B cell (primary cell): Measurements from ENCODE around the gene P4HA1. TPM values are rescaled to one million over a fixed set of nuclear protein-coding genes. Genes with fewer than 3 reads are reported as not detected.

Source experiments
- ATAC-seq: fragments of 200-7000 bp; cut with Tn5 transposase; one replicate; pipeline ENCODE4 v1.10.0; 2021; ENCODE audit warnings: low read depth, mild to moderate bottlenecking, moderate number of reproducible peaks, moderate library complexity
- CTCF ChIA-PET: fragments of 350-600 bp; sonication (Branson Sonifier 250); formaldehyde crosslinking; loops from one replicate; lab custom pipeline; 2021; ENCODE audit warnings: antibody characterized with exemption, inconsistent platforms; lab: Charles Lee
- POLR2A ChIA-PET: fragments of 350-600 bp; sonication (Branson Sonifier 250); formaldehyde crosslinking; loops from one replicate; lab custom pipeline; 2021; ENCODE audit warnings: antibody characterized with exemption; lab: Charles Lee
- DNase-seq: peaks from one replicate; pipeline ENCODE4 v3.0.0; 2013
- H2AFZ ChIP-seq: 2 replicates; pipeline ENCODE4 v1.6.1; 2012; ENCODE audit warnings: mild to moderate bottlenecking, low read depth, low read length; ENCODE audit not compliant: insufficient read depth, poor library complexity, severe bottlenecking
- H3K27ac ChIP-seq, 2 donors: 1 replicate in 1 of 2; 2 replicates in 1 of 2; pipeline ENCODE4 v1.5.1; 2012 to 2013; ENCODE audit warnings: low read length in 2 of 2, mild to moderate bottlenecking in 2 of 2, moderate library complexity in 1 of 2
- H3K27me3 ChIP-seq, 4 experiments: fragments of 200-600 bp in 1 of 4; sonication (generic) in 1 of 4; replicated peaks in 1 of 4; 1 replicate in 2 of 4; 2 replicates in 2 of 4; pipeline versions ENCODE4 v1.6.1 to v1.7.0; 2013 to 2016; ENCODE audit warnings: low read length in 3 of 4, mild to moderate bottlenecking in 2 of 4, mixed read lengths in 1 of 4, moderate library complexity in 1 of 4; ENCODE audit not compliant: insufficient read depth in 4 of 4, control insufficient read depth in 3 of 4; ENCODE audit errors: control extremely low read depth in 1 of 4
- H3K36me3 ChIP-seq, 2 experiments: replicated peaks in 1 of 2; 1 replicate in 1 of 2; 2 replicates in 1 of 2; pipeline versions ENCODE4 v1.6.1 to v1.7.1; 2013; ENCODE audit warnings: low read length in 1 of 2; ENCODE audit not compliant: insufficient read depth in 2 of 2, control insufficient read depth in 1 of 2; ENCODE audit errors: control extremely low read depth in 1 of 2, extremely low read depth in 1 of 2
- H3K4me1 ChIP-seq, 2 donors: fragments of 200-600 bp in 1 of 2; sonication (generic) in 1 of 2; 1 replicate in 1 of 2; 2 replicates in 1 of 2; pipeline versions ENCODE4 v1.5.1 to v1.6.1; 2013 to 2017; ENCODE audit warnings: low read length in 2 of 2; ENCODE audit not compliant: control insufficient read depth in 2 of 2, insufficient read depth in 2 of 2
- H3K4me2 ChIP-seq: replicated peaks from 2 replicates; pipeline ENCODE3; 2012; ENCODE audit warnings: mild to moderate bottlenecking, low read depth, low read length; ENCODE audit not compliant: poor library complexity, severe bottlenecking
- H3K4me3 ChIP-seq, 5 experiments: fragments of 200-600 bp in 1 of 5; sonication (generic) in 1 of 5; 1 replicate in 3 of 5; 2 replicates in 2 of 5; pipeline versions ENCODE4 v1.5.1 to v1.7.0; 2011 to 2016; ENCODE audit warnings: low read length in 4 of 5, mild to moderate bottlenecking in 4 of 5, low read depth in 2 of 5, control low read depth in 1 of 5, moderate library complexity in 1 of 5; ENCODE audit not compliant: insufficient read depth in 1 of 5; ENCODE audit errors: control extremely low read depth in 1 of 5, extremely low read depth in 1 of 5
- H3K79me2 ChIP-seq: fragments of 200-600 bp; sonication (generic); one replicate; pipeline ENCODE4 v1.6.0; 2016; ENCODE audit warnings: low read length; ENCODE audit not compliant: control insufficient read depth, insufficient read depth
- H3K9ac ChIP-seq: fragments of 200-600 bp; sonication (generic); 2 replicates; pipeline ENCODE4 v1.6.1; 2017; ENCODE audit warnings: mild to moderate bottlenecking, low read length, moderate library complexity
- H3K9me3 ChIP-seq, 3 donors: one replicate each; pipeline versions ENCODE4 v1.6.1 to v1.7.1; 2013; ENCODE audit warnings: low read length in 2 of 3; ENCODE audit not compliant: control insufficient read depth in 2 of 3, insufficient read depth in 1 of 3; ENCODE audit errors: control extremely low read depth in 1 of 3
- H4K20me1 ChIP-seq: 2 replicates; pipeline ENCODE4 v1.6.0; 2012; ENCODE audit warnings: mild to moderate bottlenecking, low read length; ENCODE audit not compliant: insufficient read depth, control insufficient read depth, poor library complexity, severe bottlenecking
- H3K27ac Mint-ChIP-seq: one replicate; pipeline ENCODE4 v1.8.0; 2021; ENCODE audit warnings: mixed read lengths
- H3K27me3 Mint-ChIP-seq: one replicate; pipeline ENCODE4 v1.8.0; 2021; ENCODE audit warnings: mixed read lengths
- H3K4me1 Mint-ChIP-seq: one replicate; pipeline ENCODE4 v1.8.0; 2021; ENCODE audit warnings: mixed read lengths
- H3K4me3 Mint-ChIP-seq: one replicate; pipeline ENCODE4 v1.8.0; 2021; ENCODE audit warnings: mixed read lengths
- H3K9me3 Mint-ChIP-seq: one replicate; pipeline ENCODE4 v1.8.0; 2022; ENCODE audit warnings: mixed read lengths; ENCODE audit not compliant: insufficient read depth
- CTCF ChIP-seq: fragments of 200-600 bp; IDR thresholded peaks from one replicate; pipeline ENCODE4 v1.8.0; 2022; ENCODE audit warnings: antibody characterized with exemption, mild to moderate bottlenecking
- EZH2 ChIP-seq: IDR thresholded peaks from 2 replicates; pipeline ENCODE4 v1.6.1; 2012; ENCODE audit warnings: borderline replicate concordance, low read depth, mild to moderate bottlenecking, moderate library complexity, low read length; ENCODE audit not compliant: insufficient read depth, poor library complexity, severe bottlenecking
- WGBS: methylation state at CpG from one replicate; pipeline ENCODE4 v1.1.5; 2013; ENCODE audit warnings: missing lambda C conversion rate; ENCODE audit not compliant: insufficient coverage; 5-methylcytosine and 5-hydroxymethylcytosine counted together
- intact Hi-C: fragments of 100-400 bp; cut with micrococcal nuclease; formaldehyde crosslinking; loops from one replicate; pipeline ENCODE4 v1.10.0; 2022
- polyA plus RNA-seq: library from polyadenylated mRNA; depleted of rRNA; stranded (reverse); fragments of >200 nt; gene quantifications from 2 replicates; pipeline ENCODE4 v1.2.3, GENCODE V29; 2012
- total RNA-seq, 2 donors: library from RNA; stranded (reverse); fragments of 120-200 nt in 1 of 2; gene quantifications; 1 replicate in 1 of 2; 2 replicates in 1 of 2; pipeline versions ENCODE4 v1.2.3 to v1.2.4, GENCODE V29; 2013 to 2022

The P4HA1 gene
- total and polyA plus RNA-seq, 2 donors (not counting 1 experiment from before 2014, with no cell fraction given), result 12.8 to 19.0 TPM

- Histone ChIP-seq H3K9me3 (no peaks in the 10 kb centered on the region), H4K20me1 (no peaks in the 10 kb centered on the region), H3K4me2 (no peak overlapping the region), H3K27ac (no peak overlapping the region), H3K79me2 (no peaks in the 10 kb centered on the region), H2AFZ (no peak overlapping the region), H3K36me3 (peaks cover 8 to 15% of the 10 kb centered on the region in 2 experiments), H3K4me3 (no peak overlapping the region), H3K9ac (no peak overlapping the region), H3K27me3 (no peaks in the 10 kb centered on the region), H3K4me1 (no peaks in the 10 kb centered on the region)
- WGBS, result no CpG with 5 or more reads among the region's 1 CpG
- CTCF ChIA-PET, result interaction anchor here (1.3 to 2.9 kb wide), 2 partner anchors 10 to 98 kb away, joined by 3 to 12 read pairs; no protein-coding TSS in a partner anchor
- POLR2A ChIA-PET, result no interaction called here
- ATAC-seq (no peak), DNase-seq (no peak)
- Mint-ChIP-seq H3K27ac (no peak overlapping the region), H3K4me1 (peaks cover 7% of the 10 kb centered on the region), H3K4me3 (no peak overlapping the region), H3K9me3 (no peaks in the 10 kb centered on the region), H3K27me3 (no peaks in the 10 kb centered on the region)
- intact Hi-C loops, result no loop called here
- TF ChIP-seq CTCF, result no peak
- TF ChIP-seq EZH2, result no peak
Observed at GRCh38 chr10:73060173-73060572, 36.5 kb downstream of the P4HA1 start.

GRCh38 chr10:73058057-73058591 is 38.5 kb downstream of the P4HA1 start:
- WGBS, result 94% methylated on average over 2 of the region's 6 CpGs
- H3K4me3 Mint-ChIP-seq, result no peak overlapping the region
- H3K9me3 Mint-ChIP-seq, result no peaks in the 10 kb centered on the region

More at GRCh38 chr10:73058057-73058591, 38.5 kb downstream of the P4HA1 start:
- ChIA-PET CTCF (no interaction called here), POLR2A (no interaction called here)
- Histone ChIP-seq H3K4me2 (no peak overlapping the region), H3K9me3 (no peaks in the 10 kb centered on the region), H4K20me1 (no peaks in the 10 kb centered on the region), H3K4me3 (no peak overlapping the region), H3K9ac (no peak overlapping the region), H3K4me1 (no peaks in the 10 kb centered on the region), H3K27ac (no peak overlapping the region), H3K36me3 (peaks cover 6 to 22% of the 10 kb centered on the region in 2 experiments), H3K27me3 (no peaks in the 10 kb centered on the region), H3K79me2 (no peaks in the 10 kb centered on the region), H2AFZ (no peak overlapping the region)
- no peak for ATAC-seq
- H3K27ac Mint-ChIP-seq, result no peak overlapping the region
- TF ChIP-seq EZH2 (no peak), CTCF (no peak)
- DNase-seq, result no peak
- no peaks in the 10 kb centered on the region for H3K27me3 Mint-ChIP-seq
- intact Hi-C loops, result no loop called here
- H3K4me1 Mint-ChIP-seq, result peaks cover 8% of the 10 kb centered on the region
